ENCODE results near the gene KCMF1.

GRCh38 chr2:84940088-84940470, 30.9 kb upstream of the KCMF1 start:
- TF ChIP-seq, protein P1, sequence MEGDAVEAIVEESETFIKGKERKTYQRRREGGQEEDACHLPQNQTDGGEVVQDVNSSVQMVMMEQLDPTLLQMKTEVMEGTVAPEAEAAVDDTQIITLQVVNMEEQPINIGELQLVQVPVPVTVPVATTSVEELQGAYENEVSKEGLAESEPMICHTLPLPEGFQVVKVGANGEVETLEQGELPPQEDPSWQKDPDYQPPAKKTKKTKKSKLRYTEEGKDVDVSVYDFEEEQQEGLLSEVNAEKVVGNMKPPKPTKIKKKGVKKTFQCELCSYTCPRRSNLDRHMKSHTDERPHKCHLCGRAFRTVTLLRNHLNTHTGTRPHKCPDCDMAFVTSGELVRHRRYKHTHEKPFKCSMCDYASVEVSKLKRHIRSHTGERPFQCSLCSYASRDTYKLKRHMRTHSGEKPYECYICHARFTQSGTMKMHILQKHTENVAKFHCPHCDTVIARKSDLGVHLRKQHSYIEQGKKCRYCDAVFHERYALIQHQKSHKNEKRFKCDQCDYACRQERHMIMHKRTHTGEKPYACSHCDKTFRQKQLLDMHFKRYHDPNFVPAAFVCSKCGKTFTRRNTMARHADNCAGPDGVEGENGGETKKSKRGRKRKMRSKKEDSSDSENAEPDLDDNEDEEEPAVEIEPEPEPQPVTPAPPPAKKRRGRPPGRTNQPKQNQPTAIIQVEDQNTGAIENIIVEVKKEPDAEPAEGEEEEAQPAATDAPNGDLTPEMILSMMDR (IDR thresholded peaks at IDR 0.05): no peak
- TF ChIP-seq POLR2A (IDR thresholded peaks at IDR 0.05): no peak
